ENCODE measurements around the gene TRAF4. TPM values are rescaled to one million over a fixed set of nuclear protein-coding genes. Genes with fewer than 3 reads are reported as not detected.

Gene TRAF4
- polyA plus RNA-seq, 1 donor (not counting 4 experiments of a cell fraction or from before 2014, with no cell fraction given): 57.3 TPM

DNA sequence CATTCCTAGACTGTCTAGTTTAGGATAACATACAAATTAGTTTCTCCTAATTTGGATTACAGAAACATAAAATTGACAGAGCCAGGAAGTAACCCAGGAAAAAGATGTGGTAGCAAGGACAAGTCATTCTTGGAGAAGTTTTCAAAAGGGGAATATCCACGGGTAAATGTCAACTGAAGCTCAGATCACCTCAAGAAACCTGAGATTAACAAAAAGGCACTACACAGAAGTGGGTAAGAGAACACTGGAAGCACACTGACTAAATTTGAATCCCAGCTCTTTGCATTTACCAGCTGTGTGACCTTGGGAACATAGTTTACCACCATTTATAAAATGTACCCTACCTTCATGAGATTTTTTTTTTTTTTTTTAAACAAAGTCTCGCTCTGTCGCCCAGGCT is 39.4 kb downstream of the TRAF4 start:
- no peaks in the 10 kb centered on the region for H3K9me3 ChIP-seq (ENCODE audit: control insufficient read depth, low read depth, low read length)
- dilution Hi-C loops (cut with MboI; ENCODE audit: extremely low pct_ligation_motif_present, low sequenced_read_pairs): no loop called here
- H3K79me2 ChIP-seq (ENCODE audit: control insufficient read depth, insufficient read depth, low read length): peaks cover 62% of the 10 kb centered on the region
- FAIRE-seq (no peak), DNase-seq (ENCODE audit: low read depth, low spot score) (no peak)
- H3K4me2 ChIP-seq (ENCODE audit: control insufficient read depth, extremely low read depth, insufficient read depth, low read depth, low read length): no peak overlapping the region
- H3K27me3 ChIP-seq (ENCODE audit: control insufficient read depth, extremely low read depth, insufficient read depth, low read length): no peaks in the 10 kb centered on the region
- no peak overlapping the region for H3K27ac ChIP-seq (ENCODE audit: control insufficient read depth, insufficient read depth, low read length)
- H2AFZ ChIP-seq (ENCODE audit: control insufficient read depth, low read length): no peak overlapping the region
- no peaks in the 10 kb centered on the region for H4K20me1 ChIP-seq (ENCODE audit: control insufficient read depth, extremely low read depth, insufficient read depth, low read length)
- TF ChIP-seq, protein P1, sequence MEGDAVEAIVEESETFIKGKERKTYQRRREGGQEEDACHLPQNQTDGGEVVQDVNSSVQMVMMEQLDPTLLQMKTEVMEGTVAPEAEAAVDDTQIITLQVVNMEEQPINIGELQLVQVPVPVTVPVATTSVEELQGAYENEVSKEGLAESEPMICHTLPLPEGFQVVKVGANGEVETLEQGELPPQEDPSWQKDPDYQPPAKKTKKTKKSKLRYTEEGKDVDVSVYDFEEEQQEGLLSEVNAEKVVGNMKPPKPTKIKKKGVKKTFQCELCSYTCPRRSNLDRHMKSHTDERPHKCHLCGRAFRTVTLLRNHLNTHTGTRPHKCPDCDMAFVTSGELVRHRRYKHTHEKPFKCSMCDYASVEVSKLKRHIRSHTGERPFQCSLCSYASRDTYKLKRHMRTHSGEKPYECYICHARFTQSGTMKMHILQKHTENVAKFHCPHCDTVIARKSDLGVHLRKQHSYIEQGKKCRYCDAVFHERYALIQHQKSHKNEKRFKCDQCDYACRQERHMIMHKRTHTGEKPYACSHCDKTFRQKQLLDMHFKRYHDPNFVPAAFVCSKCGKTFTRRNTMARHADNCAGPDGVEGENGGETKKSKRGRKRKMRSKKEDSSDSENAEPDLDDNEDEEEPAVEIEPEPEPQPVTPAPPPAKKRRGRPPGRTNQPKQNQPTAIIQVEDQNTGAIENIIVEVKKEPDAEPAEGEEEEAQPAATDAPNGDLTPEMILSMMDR (optimal IDR thresholded peaks at IDR 0.05 in 1 of 3, IDR thresholded peaks at IDR 0.05 in 1 of 3, conservative IDR thresholded peaks at IDR 0.05 in 1 of 3; ENCODE audit: extremely low read depth in 1 of 3, insufficient read depth in 2 of 3, low read length in 3 of 3): no peak
- TF ChIP-seq EZH2 (IDR thresholded peaks at IDR 0.05; ENCODE audit: low read length): no peak
- no peaks in the 10 kb centered on the region for H3K9me1 ChIP-seq (ENCODE audit: control insufficient read depth, extremely low read depth, insufficient read depth, low read length)
- peaks cover 3% of the 10 kb centered on the region for H3K4me1 ChIP-seq (ENCODE audit: control insufficient read depth, extremely low read depth, insufficient read depth, low read length)
- H3K9ac ChIP-seq (ENCODE audit: control insufficient read depth, extremely low read depth, insufficient read depth, low read length): no peak overlapping the region
- no peak overlapping the region for H3K4me3 ChIP-seq (ENCODE audit: control insufficient read depth in 2 of 3, extremely low read depth in 1 of 3, insufficient read depth in 2 of 3, low read depth in 1 of 3, low read length in 3 of 3)
- peaks cover 0 to 3% of the 10 kb centered on the region in 2 experiments for H3K36me3 ChIP-seq (ENCODE audit: control insufficient read depth in 2 of 2, extremely low read depth in 1 of 2, insufficient read depth in 2 of 2, low read length in 2 of 2)

GRCh38 chr17:28788100-28788499 is 44.3 kb downstream of the TRAF4 start:
- dilution Hi-C loops (cut with MboI; ENCODE audit: extremely low pct_ligation_motif_present, low sequenced_read_pairs): no loop called here
- Histone ChIP-seq H3K9ac (ENCODE audit: control insufficient read depth, extremely low read depth, insufficient read depth, low read length) (no peak overlapping the region), H4K20me1 (ENCODE audit: control insufficient read depth, extremely low read depth, insufficient read depth, low read length) (peaks cover 1% of the 10 kb centered on the region), H3K4me2 (ENCODE audit: control insufficient read depth, extremely low read depth, insufficient read depth, low read depth, low read length) (no peak overlapping the region), H3K27me3 (ENCODE audit: control insufficient read depth, extremely low read depth, insufficient read depth, low read length) (no peaks in the 10 kb centered on the region), H3K4me1 (ENCODE audit: control insufficient read depth, extremely low read depth, insufficient read depth, low read length) (no peaks in the 10 kb centered on the region), H2AFZ (ENCODE audit: control insufficient read depth, low read length) (no peak overlapping the region), H3K9me3 (ENCODE audit: control insufficient read depth, low read depth, low read length) (no peaks in the 10 kb centered on the region), H3K4me3 (ENCODE audit: control insufficient read depth in 2 of 3, extremely low read depth in 1 of 3, insufficient read depth in 2 of 3, low read depth in 1 of 3, low read length in 3 of 3) (no peak overlapping the region), H3K9me1 (ENCODE audit: control insufficient read depth, extremely low read depth, insufficient read depth, low read length) (no peaks in the 10 kb centered on the region), H3K36me3 (ENCODE audit: control insufficient read depth in 2 of 2, extremely low read depth in 1 of 2, insufficient read depth in 2 of 2, low read length in 2 of 2) (peaks cover 1 to 2% of the 10 kb centered on the region in 2 experiments), H3K79me2 (ENCODE audit: control insufficient read depth, insufficient read depth, low read length) (peaks cover 69% of the 10 kb centered on the region), H3K27ac (ENCODE audit: control insufficient read depth, insufficient read depth, low read length) (no peak overlapping the region)
- no peak for FAIRE-seq
- no peak for DNase-seq (ENCODE audit: low read depth, low spot score)
- TF ChIP-seq, protein P1 (optimal IDR thresholded peaks at IDR 0.05 in 1 of 3, IDR thresholded peaks at IDR 0.05 in 1 of 3, conservative IDR thresholded peaks at IDR 0.05 in 1 of 3; ENCODE audit: extremely low read depth in 1 of 3, insufficient read depth in 2 of 3, low read length in 3 of 3): no peak
- no peak for TF ChIP-seq EZH2 (IDR thresholded peaks at IDR 0.05; ENCODE audit: low read length)
